PC-3 (cell line): ENCODE measurements around the gene HYLS1.

Experiments used
- CTCF ChIP-seq: fragments of 300-600 bp; sonication (generic); conservative IDR thresholded peaks from 2 replicates; pipeline ENCODE4 v1.5.1; 2017; ENCODE audit warnings: antibody characterized with exemption, low read depth, mild to moderate bottlenecking, low read length
- EZH2phosphoT487 ChIP-seq: fragments of 300-600 bp; sonication (generic); IDR thresholded peaks from 2 replicates; pipeline ENCODE4 v1.6.1; 2018; ENCODE audit warnings: mild to moderate bottlenecking, antibody characterized with exemption, low read length, borderline replicate concordance

GRCh38 chr11:125924384-125925007 lies 37.0 kb downstream of the HYLS1 start:
- TF ChIP-seq CTCF (no peak), EZH2phosphoT487 (no peak)
